VCaP (cell line): ENCODE measurements around the gene JMJD1C.
"Not testable (repeated sequence)": the region's sequence is repeated elsewhere in the genome, so short reads cannot be mapped to it uniquely, and the experiment has no call there.

Source experiments
- H3K27ac ChIP-seq: fragments of 450-650 bp; 2 replicates; pipeline ENCODE4 v1.5.1; 2017
- TF ChIP-seq, protein P1 (sequence below): fragments of 450-650 bp; conservative IDR thresholded peaks from 2 replicates; pipeline ENCODE4 v1.5.1; 2017; ENCODE audit warnings: mild to moderate bottlenecking, moderate library complexity

Gene JMJD1C

DNA sequence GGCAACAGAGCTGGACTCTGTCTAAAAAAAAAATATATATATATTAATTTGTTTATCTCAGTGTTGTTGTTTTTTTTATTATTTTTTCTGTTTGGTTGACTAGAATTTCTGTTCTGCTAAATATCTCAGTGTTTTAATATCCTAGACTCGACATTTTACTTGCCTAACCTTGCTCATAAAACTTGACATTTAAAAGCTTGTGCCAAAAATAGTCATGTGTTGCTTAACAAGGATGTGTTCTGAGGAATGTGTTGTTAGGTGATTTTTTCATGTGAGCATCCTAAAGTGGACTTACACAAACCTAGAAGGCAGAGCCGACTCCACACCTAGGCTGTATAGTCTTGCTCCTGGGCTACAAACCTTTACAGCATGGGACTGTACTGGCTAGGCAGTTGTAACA is 309.5 kb downstream of the JMJD1C start:
- no peak overlapping the region for H3K27ac ChIP-seq
- TF ChIP-seq, protein P1, sequence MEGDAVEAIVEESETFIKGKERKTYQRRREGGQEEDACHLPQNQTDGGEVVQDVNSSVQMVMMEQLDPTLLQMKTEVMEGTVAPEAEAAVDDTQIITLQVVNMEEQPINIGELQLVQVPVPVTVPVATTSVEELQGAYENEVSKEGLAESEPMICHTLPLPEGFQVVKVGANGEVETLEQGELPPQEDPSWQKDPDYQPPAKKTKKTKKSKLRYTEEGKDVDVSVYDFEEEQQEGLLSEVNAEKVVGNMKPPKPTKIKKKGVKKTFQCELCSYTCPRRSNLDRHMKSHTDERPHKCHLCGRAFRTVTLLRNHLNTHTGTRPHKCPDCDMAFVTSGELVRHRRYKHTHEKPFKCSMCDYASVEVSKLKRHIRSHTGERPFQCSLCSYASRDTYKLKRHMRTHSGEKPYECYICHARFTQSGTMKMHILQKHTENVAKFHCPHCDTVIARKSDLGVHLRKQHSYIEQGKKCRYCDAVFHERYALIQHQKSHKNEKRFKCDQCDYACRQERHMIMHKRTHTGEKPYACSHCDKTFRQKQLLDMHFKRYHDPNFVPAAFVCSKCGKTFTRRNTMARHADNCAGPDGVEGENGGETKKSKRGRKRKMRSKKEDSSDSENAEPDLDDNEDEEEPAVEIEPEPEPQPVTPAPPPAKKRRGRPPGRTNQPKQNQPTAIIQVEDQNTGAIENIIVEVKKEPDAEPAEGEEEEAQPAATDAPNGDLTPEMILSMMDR, result no peak

DNA sequence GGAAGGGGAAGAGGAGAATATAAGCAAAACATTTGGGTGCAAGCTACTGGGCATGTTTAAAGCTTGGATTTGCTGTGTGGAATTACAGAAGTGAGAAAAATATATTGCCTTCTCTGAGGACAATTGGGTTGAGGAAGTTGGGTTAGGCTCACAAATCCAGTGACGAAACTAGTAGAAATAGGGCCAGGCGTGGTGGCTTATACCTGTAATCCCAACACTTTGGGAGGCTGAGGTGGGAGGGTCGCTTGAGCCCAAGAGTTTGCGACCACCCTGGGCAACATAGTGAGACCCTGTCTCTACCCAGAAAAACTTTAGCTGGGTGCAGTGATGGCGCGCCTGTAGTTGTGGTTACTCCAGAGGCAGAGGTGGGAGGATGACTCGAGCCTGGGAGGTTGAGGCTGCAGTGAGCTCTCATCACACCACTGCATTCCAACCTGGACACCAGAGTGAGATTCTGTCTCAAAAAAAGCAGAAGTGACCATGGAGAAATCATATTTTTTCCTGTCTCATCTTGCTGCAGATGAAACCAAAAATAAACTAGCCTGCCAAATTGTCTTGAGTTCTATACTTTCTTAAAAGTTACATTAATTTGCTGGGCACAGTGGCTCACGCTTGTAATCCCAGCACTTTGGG is 310.3 kb downstream of the JMJD1C start:
- TF ChIP-seq, protein P1, result no peak
- no peak overlapping the region for H3K27ac ChIP-seq

GRCh38 chr10:63154546-63155387 is 311.0 kb downstream of the JMJD1C start:
- TF ChIP-seq, protein P1, result no peak
- H3K27ac ChIP-seq, result no peak overlapping the region

- H3K27ac ChIP-seq, result not testable (repeated sequence)
Observed at GRCh38 chr10:63153868-63154545, 311.8 kb downstream of the JMJD1C start.

DNA sequence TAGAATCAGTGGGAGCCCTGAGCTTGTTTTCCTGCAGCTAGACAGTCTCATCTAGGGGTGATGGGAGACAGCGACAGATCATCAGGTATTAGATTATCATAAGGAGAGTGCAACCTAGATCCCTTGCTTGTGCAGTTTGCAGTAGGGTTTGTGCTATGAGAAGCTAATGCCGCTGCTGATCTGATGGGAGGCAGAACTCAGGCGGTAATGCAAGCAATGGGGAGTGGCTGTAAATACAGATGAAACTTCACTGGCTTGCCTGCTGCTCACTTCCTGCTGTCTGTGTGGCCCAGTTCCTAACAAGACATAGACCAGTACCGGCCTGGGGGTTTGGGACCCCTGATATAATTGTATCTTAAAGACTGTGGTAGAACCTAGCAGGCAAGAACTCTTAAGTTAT is 315.0 kb downstream of the JMJD1C start:
- TF ChIP-seq, protein P1, result no peak
- H3K27ac ChIP-seq, result no peak overlapping the region

DNA sequence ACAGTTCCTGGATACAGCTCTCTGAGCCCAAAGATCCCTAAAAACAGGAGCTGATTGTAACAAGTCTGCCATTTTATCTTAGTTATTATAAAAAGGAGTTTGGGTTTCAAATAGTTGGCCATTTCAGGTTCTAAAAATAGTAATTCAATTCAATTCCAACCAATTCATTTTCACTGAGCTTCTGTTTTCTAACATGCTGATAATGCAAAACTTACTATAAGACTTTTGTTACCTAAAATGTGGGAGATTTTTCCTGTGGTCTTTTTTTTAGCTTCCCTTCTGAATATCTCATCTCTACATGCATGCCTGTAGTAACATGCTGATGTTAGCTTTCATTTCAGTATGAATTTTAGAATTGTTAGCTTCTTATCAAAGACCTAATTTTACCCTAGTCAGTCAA is 319.3 kb downstream of the JMJD1C start:
- H3K27ac ChIP-seq, result no peak overlapping the region
- TF ChIP-seq, protein P1, result no peak

GRCh38 chr10:63145782-63146181 is 320.0 kb downstream of the JMJD1C start:
- no peak overlapping the region for H3K27ac ChIP-seq
- TF ChIP-seq, protein P1, result no peak
